ENCODE measurements around the gene ENPP1. TPM values are rescaled to one million over a fixed set of nuclear protein-coding genes. Genes with fewer than 3 reads are reported as not detected.

Gene ENPP1
- total RNA-seq, 4 donors from 2014 or later: 26.5 to 128 (median 54.3) TPM

GRCh38 chr6:131807321-131807643 is 538 bp upstream of the ENPP1 start:
- peak overlapping the region; percentile 58 to 85 for H3K4me3 ChIP-seq

GRCh38 chr6:131808460-131809269 is 845 bp downstream of the ENPP1 start:
- Histone ChIP-seq H3K9me3 (no peaks in the 10 kb centered on the region), H3K4me3 (peak overlapping the region; percentile 58 to 85), H3K27ac (peak overlapping the region; percentile 89 to 94), H3K4me1 (no peaks in the 10 kb centered on the region), H3K27me3 (no peaks in the 10 kb centered on the region), H3K36me3 (no peaks in the 10 kb centered on the region)
- no peak for TF ChIP-seq POLR2A (IDR thresholded peaks at IDR 0.05)
- TF ChIP-seq, protein P1, sequence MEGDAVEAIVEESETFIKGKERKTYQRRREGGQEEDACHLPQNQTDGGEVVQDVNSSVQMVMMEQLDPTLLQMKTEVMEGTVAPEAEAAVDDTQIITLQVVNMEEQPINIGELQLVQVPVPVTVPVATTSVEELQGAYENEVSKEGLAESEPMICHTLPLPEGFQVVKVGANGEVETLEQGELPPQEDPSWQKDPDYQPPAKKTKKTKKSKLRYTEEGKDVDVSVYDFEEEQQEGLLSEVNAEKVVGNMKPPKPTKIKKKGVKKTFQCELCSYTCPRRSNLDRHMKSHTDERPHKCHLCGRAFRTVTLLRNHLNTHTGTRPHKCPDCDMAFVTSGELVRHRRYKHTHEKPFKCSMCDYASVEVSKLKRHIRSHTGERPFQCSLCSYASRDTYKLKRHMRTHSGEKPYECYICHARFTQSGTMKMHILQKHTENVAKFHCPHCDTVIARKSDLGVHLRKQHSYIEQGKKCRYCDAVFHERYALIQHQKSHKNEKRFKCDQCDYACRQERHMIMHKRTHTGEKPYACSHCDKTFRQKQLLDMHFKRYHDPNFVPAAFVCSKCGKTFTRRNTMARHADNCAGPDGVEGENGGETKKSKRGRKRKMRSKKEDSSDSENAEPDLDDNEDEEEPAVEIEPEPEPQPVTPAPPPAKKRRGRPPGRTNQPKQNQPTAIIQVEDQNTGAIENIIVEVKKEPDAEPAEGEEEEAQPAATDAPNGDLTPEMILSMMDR (IDR thresholded peaks at IDR 0.05): no peak
- no peak for DNase-seq
- intact Hi-C loops (cut with DNase I; ENCODE audit: low total_unique reads): no loop called here

More at GRCh38 chr6:131807321-131807643, 538 bp upstream of the ENPP1 start:
- Histone ChIP-seq H3K9me3 (no peaks in the 10 kb centered on the region), H3K36me3 (no peaks in the 10 kb centered on the region), H3K27me3 (no peaks in the 10 kb centered on the region), H3K4me1 (no peaks in the 10 kb centered on the region), H3K27ac (peak overlapping the region; percentile 87 to 89)
- no peak for DNase-seq
- intact Hi-C loops (cut with DNase I; ENCODE audit: low total_unique reads): no loop called here
- no peak for TF ChIP-seq POLR2A (IDR thresholded peaks at IDR 0.05)
- TF ChIP-seq, protein P1 (IDR thresholded peaks at IDR 0.05): no peak

DNA sequence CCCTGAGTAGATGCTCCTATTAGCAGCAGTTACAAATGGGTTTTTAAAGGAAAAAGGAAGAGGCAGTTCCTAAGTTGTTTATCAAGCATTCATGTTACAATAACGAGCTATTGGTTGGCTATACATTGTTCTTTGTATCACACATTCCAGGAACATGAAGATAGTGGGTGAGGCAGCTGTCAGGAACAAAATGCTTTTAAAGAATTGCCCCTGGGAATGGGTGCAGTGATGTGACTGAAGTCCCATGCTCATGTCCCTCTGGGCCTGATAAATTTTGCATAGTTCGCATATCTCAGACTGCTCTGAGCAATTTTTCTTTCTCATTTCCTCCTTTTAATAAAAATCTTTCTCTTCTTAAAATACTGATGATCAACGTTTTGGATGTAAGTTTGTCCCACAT is 3.7 kb downstream of the ENPP1 start:
- intact Hi-C loops (cut with DNase I; ENCODE audit: low total_unique reads): no loop called here
- Histone ChIP-seq H3K4me3 (no peak overlapping the region), H3K27me3 (no peaks in the 10 kb centered on the region), H3K27ac (no peak overlapping the region), H3K9me3 (no peaks in the 10 kb centered on the region), H3K4me1 (peaks cover 0 to 6% of the 10 kb centered on the region in 2 donors), H3K36me3 (no peaks in the 10 kb centered on the region)
- no peak for DNase-seq
- TF ChIP-seq POLR2A (IDR thresholded peaks at IDR 0.05): no peak
- TF ChIP-seq, protein P1 (IDR thresholded peaks at IDR 0.05): no peak

DNA sequence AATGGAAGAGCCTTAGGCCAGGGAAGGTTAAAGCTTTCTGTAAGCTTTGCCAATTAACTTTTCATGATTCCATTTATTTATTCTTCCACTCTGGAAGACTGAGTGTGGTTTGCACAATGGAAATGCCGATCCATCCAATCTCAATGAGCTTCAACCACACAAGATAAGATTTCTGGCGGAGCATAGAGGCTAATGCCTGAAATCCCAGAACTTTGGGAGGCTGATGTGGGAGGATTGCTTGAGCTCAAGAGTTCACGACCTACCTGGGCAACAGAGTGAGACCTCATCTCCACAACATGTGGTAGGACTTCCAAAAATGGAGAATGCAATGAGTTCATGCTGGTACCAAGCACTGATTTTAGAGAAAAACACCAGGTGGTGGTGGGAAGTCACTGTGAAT is 6.2 kb downstream of the ENPP1 start:
- Histone ChIP-seq H3K27me3 (no peaks in the 10 kb centered on the region), H3K4me3 (no peak overlapping the region), H3K9me3 (no peaks in the 10 kb centered on the region), H3K27ac (no peak overlapping the region), H3K36me3 (no peaks in the 10 kb centered on the region), H3K4me1 (peaks cover 0 to 6% of the 10 kb centered on the region in 2 donors)
- intact Hi-C loops (cut with DNase I; ENCODE audit: low total_unique reads): no loop called here
- no peak for DNase-seq
- TF ChIP-seq POLR2A (IDR thresholded peaks at IDR 0.05): no peak
- TF ChIP-seq, protein P1 (IDR thresholded peaks at IDR 0.05): no peak

DNA sequence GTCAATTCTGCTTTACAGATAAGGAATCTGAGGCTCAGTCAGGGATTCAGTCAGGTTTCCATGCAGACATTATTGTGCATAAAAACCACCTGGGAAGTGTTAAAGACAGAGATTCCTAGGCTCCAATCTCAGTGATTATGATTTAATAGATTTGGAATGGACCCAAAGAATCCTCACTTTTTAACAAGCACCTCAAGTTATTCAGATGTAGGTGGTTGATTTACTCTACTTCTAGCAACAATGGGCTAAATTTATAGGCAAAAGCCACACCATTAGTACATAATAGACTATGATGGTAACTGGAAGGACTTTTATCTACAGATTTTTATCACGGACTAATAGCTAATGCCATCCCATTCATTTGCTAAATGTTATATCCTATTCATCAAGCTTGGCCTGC is 9.0 kb downstream of the ENPP1 start:
- H3K27me3 ChIP-seq: no peaks in the 10 kb centered on the region

More for the DNA sequence above, 9.0 kb downstream of the ENPP1 start:
- H3K36me3 ChIP-seq: no peaks in the 10 kb centered on the region
- TF ChIP-seq, protein P1 (IDR thresholded peaks at IDR 0.05): no peak
- no peak for TF ChIP-seq POLR2A (IDR thresholded peaks at IDR 0.05)
- no peaks in the 10 kb centered on the region for H3K9me3 ChIP-seq
- H3K4me3 ChIP-seq: no peak overlapping the region
- DNase-seq: no peak
- H3K27ac ChIP-seq: peak overlapping the region in 1 of 2 donors; percentile 43
- intact Hi-C loops (cut with DNase I; ENCODE audit: low total_unique reads): no loop called here
- H3K4me1 ChIP-seq: peaks cover 0 to 6% of the 10 kb centered on the region in 2 donors

All from uterus (tissue), 4 donors.